HL-60 (cell line): Measurements from ENCODE around the gene DAAM1.

Experiments used
- CTCF ChIP-seq: IDR thresholded peaks from one replicate; pipeline ENCODE4 v1.5.1; 2011; ENCODE audit warnings: low read length, control low read depth, inconsistent platforms; ENCODE audit not compliant: insufficient read depth
- GABPA ChIP-seq: IDR thresholded peaks from 2 replicates; pipeline ENCODE4 v1.6.1; 2012; ENCODE audit warnings: low read depth
- POLR2AphosphoS5 ChIP-seq: IDR thresholded peaks from 2 replicates; pipeline ENCODE4 v1.6.1; 2012; ENCODE audit warnings: low read depth
- TF ChIP-seq, protein P1 (sequence below): IDR thresholded peaks from 2 replicates; pipeline ENCODE4 v1.6.1; 2012; ENCODE audit warnings: low read depth; ENCODE audit not compliant: insufficient replicate concordance

DNA sequence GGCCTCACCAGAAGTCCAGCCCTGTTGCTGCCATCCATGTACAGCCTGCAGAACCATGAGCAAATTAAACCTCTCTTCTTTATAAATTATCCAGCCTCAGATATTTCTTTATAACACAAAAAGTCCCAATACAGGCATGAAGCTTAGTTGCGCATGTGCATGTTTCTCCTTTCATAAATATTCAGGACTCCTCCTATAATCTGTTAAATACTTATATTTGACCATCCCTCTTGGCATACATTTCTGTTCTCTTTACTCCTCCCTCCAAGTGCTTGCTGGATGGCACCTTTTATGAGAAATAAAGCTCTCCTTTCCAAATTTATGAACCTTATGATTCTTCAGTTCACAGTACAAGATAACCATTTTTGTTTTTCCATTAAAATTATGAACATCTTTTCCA lies 20.5 kb downstream of the DAAM1 start:
- TF ChIP-seq, protein P1, sequence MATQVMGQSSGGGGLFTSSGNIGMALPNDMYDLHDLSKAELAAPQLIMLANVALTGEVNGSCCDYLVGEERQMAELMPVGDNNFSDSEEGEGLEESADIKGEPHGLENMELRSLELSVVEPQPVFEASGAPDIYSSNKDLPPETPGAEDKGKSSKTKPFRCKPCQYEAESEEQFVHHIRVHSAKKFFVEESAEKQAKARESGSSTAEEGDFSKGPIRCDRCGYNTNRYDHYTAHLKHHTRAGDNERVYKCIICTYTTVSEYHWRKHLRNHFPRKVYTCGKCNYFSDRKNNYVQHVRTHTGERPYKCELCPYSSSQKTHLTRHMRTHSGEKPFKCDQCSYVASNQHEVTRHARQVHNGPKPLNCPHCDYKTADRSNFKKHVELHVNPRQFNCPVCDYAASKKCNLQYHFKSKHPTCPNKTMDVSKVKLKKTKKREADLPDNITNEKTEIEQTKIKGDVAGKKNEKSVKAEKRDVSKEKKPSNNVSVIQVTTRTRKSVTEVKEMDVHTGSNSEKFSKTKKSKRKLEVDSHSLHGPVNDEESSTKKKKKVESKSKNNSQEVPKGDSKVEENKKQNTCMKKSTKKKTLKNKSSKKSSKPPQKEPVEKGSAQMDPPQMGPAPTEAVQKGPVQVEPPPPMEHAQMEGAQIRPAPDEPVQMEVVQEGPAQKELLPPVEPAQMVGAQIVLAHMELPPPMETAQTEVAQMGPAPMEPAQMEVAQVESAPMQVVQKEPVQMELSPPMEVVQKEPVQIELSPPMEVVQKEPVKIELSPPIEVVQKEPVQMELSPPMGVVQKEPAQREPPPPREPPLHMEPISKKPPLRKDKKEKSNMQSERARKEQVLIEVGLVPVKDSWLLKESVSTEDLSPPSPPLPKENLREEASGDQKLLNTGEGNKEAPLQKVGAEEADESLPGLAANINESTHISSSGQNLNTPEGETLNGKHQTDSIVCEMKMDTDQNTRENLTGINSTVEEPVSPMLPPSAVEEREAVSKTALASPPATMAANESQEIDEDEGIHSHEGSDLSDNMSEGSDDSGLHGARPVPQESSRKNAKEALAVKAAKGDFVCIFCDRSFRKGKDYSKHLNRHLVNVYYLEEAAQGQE, result no peak
- TF ChIP-seq CTCF (no peak), POLR2AphosphoS5 (no peak), GABPA (no peak)
